Measurements from ENCODE around the gene NCSTN.

DNA sequence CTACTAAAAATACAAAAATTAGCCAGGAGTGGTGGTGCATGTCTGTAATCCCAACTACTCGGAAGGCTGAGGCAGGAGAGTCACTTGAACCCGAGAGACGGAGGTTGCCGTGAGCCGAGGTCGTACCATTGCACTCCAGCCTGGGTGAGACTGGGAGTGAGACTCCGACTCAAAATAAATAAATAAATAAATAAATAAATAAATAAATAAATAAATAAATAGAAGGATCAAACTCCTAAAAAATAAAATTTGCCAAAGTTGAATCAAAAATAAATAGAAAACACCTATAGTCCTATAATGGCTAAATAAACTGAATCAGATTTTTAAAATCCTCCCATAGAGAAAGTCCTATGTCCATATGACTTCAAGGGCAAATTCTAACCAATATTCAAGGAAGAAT lies 43.0 kb upstream of the NCSTN start:
- TF ChIP-seq ZNF274 (IDR thresholded peaks at IDR 0.05; ENCODE audit: low read depth, low read length) (no peak), SUZ12 (IDR thresholded peaks at IDR 0.05; ENCODE audit: extremely low read depth, insufficient read depth, insufficient read length) (no peak)
